ENCODE data around the gene CIDEC.

Gene CIDEC

GRCh38 chr3:9891072-9891622 lies 11.1 kb upstream of the CIDEC start:
- H3K4me3 ChIP-seq (ENCODE audit: low read depth, low read length): peak overlapping the region; percentile 100
- no peak for DNase-seq (ENCODE audit: low read depth)
- no peak for TF ChIP-seq CTCF (IDR thresholded peaks at IDR 0.05; ENCODE audit: low read depth, low read length, missing control alignments)

GRCh38 chr3:9890249-9891071 lies 10.4 kb upstream of the CIDEC start, which contains the start of gene JAGN1:
Gene JAGN1, plus strand, starts transcription at chr3:9890610. Its CDS starts 113 bp downstream, at chr3:9890723.
- peak; percentile 64 for DNase-seq (ENCODE audit: low read depth)
- TF ChIP-seq CTCF (IDR thresholded peaks at IDR 0.05; ENCODE audit: low read depth, low read length, missing control alignments): peak; percentile 11
- H3K4me3 ChIP-seq (ENCODE audit: low read depth, low read length): peak within 1 kb of the TSS; percentile 100

- DNase-seq (ENCODE audit: low read depth): no peak
- no peak overlapping the region for H3K4me3 ChIP-seq (ENCODE audit: low read depth, low read length)
- TF ChIP-seq CTCF (IDR thresholded peaks at IDR 0.05; ENCODE audit: low read depth, low read length, missing control alignments): no peak
Observed at GRCh38 chr3:9889405-9889804, 9.4 kb upstream of the CIDEC start.

GRCh38 chr3:9888540-9888939 lies 8.5 kb upstream of the CIDEC start:
- TF ChIP-seq CTCF (IDR thresholded peaks at IDR 0.05; ENCODE audit: low read depth, low read length, missing control alignments): no peak
- no peak overlapping the region for H3K4me3 ChIP-seq (ENCODE audit: low read depth, low read length)
- no peak for DNase-seq (ENCODE audit: low read depth)

GRCh38 chr3:9887480-9887879 lies 7.4 kb upstream of the CIDEC start:
- TF ChIP-seq CTCF (IDR thresholded peaks at IDR 0.05; ENCODE audit: low read depth, low read length, missing control alignments): no peak
- DNase-seq (ENCODE audit: low read depth): no peak
- no peak overlapping the region for H3K4me3 ChIP-seq (ENCODE audit: low read depth, low read length)

GRCh38 chr3:9886328-9886727 lies 6.3 kb upstream of the CIDEC start:
- no peak for TF ChIP-seq CTCF (IDR thresholded peaks at IDR 0.05; ENCODE audit: low read depth, low read length, missing control alignments)
- DNase-seq (ENCODE audit: low read depth): no peak
- no peak overlapping the region for H3K4me3 ChIP-seq (ENCODE audit: low read depth, low read length)

All from GM12864 (cell line).